MCF 10A (cell line): ENCODE measurements around the gene VSTM2L. TPM values are rescaled to one million over a fixed set of nuclear protein-coding genes. Genes with fewer than 3 reads are reported as not detected.

Source experiments
- BruUV-seq: library from RNA; stranded (reverse); fragments of 400-500 nt; replicated peaks from 2 replicates; lab custom pipeline; 2021; lab: Mats Ljungman, UMichigan
- CTCF ChIA-PET: fragments of 300-600 bp; sonication (Branson Sonifier 250); formaldehyde crosslinking; extraction: SDS; loops from one replicate; lab custom pipeline; 2021; ENCODE audit warnings: antibody characterized with exemption, inconsistent platforms; lab: Yijun Ruan, JAX
- POLR2A ChIA-PET: fragments of 300-600, 350-650 bp; sonication (Branson Sonifier 250); formaldehyde crosslinking; extraction: SDS; loops from one replicate; lab custom pipeline; 2020; ENCODE audit warnings: antibody characterized with exemption, inconsistent platforms; lab: Yijun Ruan, JAX
- DNase-seq: peaks from one replicate; pipeline ENCODE4 v3.0.0-alpha.2; 2018; ENCODE audit not compliant: unreplicated experiment
- H3K27ac Mint-ChIP-seq: one replicate; pipeline ENCODE4 v1.8.0; 2022; ENCODE audit warnings: mild to moderate bottlenecking, low read depth, mixed read lengths; ENCODE audit not compliant: unreplicated experiment
- H3K27me3 Mint-ChIP-seq: one replicate; pipeline ENCODE4 v1.8.0; 2022; ENCODE audit warnings: mixed read lengths; ENCODE audit not compliant: insufficient read depth, unreplicated experiment
- H3K36me3 Mint-ChIP-seq: one replicate; pipeline ENCODE4 v1.8.0; 2022; ENCODE audit warnings: mild to moderate bottlenecking, moderate library complexity, mixed read lengths; ENCODE audit not compliant: insufficient read depth, unreplicated experiment
- H3K4me1 Mint-ChIP-seq: one replicate; pipeline ENCODE4 v1.8.0; 2022; ENCODE audit warnings: mixed read lengths; ENCODE audit not compliant: insufficient read depth, unreplicated experiment
- H3K4me3 Mint-ChIP-seq: one replicate; pipeline ENCODE4 v1.8.0; 2022; ENCODE audit warnings: mild to moderate bottlenecking, moderate library complexity, mixed read lengths; ENCODE audit not compliant: unreplicated experiment
- H3K9me3 Mint-ChIP-seq: one replicate; pipeline ENCODE4 v1.8.0; 2022; ENCODE audit warnings: mixed read lengths; ENCODE audit not compliant: unreplicated experiment
- intact Hi-C: fragments of 100-400 bp; cut with micrococcal nuclease; formaldehyde crosslinking; loops from 2 replicates; pipeline ENCODE4 v1.14.1; 2022
- total RNA-seq: library from RNA; stranded (reverse); gene quantifications from 2 replicates; pipeline ENCODE4 v1.2.3, GENCODE V29; 2022
- TF ChIP-seq, protein P1 (sequence below): fragments of 200-600 bp; IDR thresholded peaks from one replicate; pipeline ENCODE4 v1.8.0; 2022; ENCODE audit warnings: antibody characterized with exemption, mild to moderate bottlenecking; ENCODE audit not compliant: unreplicated experiment

The VSTM2L gene
- total RNA-seq, 1 experiment from 2014 or later, result 15.6 TPM

DNA sequence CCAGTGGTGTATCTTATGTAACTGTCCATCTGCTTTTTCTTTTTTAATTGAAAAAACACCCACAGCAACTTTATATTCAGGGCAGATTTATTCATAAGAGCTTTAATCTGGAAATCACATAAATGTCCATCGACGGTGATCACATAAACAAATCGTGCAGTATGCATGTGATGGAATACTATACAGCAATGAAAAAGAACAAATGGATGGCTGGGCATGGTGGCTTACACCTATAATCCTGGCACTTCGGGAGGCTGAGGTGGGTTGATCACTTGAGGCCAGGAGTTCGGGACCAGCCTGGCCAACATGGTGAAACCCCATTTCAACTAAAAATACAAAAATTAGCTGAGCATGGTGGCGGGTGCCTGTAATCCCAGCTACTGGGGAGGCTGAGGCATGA lies 39.1 kb downstream of the VSTM2L start:
- peaks cover 19% of the 10 kb centered on the region for H3K36me3 Mint-ChIP-seq
- H3K9me3 Mint-ChIP-seq, result no peaks in the 10 kb centered on the region
- no peak overlapping the region for H3K4me3 Mint-ChIP-seq
- no peak overlapping the region for H3K27ac Mint-ChIP-seq
- TF ChIP-seq, protein P1, sequence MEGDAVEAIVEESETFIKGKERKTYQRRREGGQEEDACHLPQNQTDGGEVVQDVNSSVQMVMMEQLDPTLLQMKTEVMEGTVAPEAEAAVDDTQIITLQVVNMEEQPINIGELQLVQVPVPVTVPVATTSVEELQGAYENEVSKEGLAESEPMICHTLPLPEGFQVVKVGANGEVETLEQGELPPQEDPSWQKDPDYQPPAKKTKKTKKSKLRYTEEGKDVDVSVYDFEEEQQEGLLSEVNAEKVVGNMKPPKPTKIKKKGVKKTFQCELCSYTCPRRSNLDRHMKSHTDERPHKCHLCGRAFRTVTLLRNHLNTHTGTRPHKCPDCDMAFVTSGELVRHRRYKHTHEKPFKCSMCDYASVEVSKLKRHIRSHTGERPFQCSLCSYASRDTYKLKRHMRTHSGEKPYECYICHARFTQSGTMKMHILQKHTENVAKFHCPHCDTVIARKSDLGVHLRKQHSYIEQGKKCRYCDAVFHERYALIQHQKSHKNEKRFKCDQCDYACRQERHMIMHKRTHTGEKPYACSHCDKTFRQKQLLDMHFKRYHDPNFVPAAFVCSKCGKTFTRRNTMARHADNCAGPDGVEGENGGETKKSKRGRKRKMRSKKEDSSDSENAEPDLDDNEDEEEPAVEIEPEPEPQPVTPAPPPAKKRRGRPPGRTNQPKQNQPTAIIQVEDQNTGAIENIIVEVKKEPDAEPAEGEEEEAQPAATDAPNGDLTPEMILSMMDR, result no peak
- CTCF ChIA-PET, result interaction anchor here (0.6 to 0.8 kb wide), 2 partner anchors 9 to 446 kb away, joined by 6 read pairs; no protein-coding TSS in a partner anchor
- no peaks in the 10 kb centered on the region for H3K4me1 Mint-ChIP-seq
- POLR2A ChIA-PET, result no interaction called here
- H3K27me3 Mint-ChIP-seq, result no peaks in the 10 kb centered on the region
- no peak for DNase-seq
- intact Hi-C loops, result no loop called here
- no TSS peak for BruUV-seq

GRCh38 chr20:37943033-37943432 lies 40.1 kb downstream of the VSTM2L start:
- no peak for DNase-seq
- intact Hi-C loops, result no loop called here
- H3K27me3 Mint-ChIP-seq, result no peaks in the 10 kb centered on the region
- TF ChIP-seq, protein P1, result no peak
- CTCF ChIA-PET, result interaction anchor here (0.6 to 0.7 kb wide), 2 partner anchors 21 to 356 kb away, joined by 3 read pairs; no protein-coding TSS in a partner anchor
- no peaks in the 10 kb centered on the region for H3K9me3 Mint-ChIP-seq
- no peak overlapping the region for H3K27ac Mint-ChIP-seq
- peaks cover 10% of the 10 kb centered on the region for H3K36me3 Mint-ChIP-seq
- H3K4me3 Mint-ChIP-seq, result no peak overlapping the region
- no peaks in the 10 kb centered on the region for H3K4me1 Mint-ChIP-seq
- no TSS peak for BruUV-seq
- POLR2A ChIA-PET, result no interaction called here

GRCh38 chr20:37943501-37944455 lies 40.9 kb downstream of the VSTM2L start:
- H3K27me3 Mint-ChIP-seq, result no peaks in the 10 kb centered on the region
- peaks cover 8% of the 10 kb centered on the region for H3K36me3 Mint-ChIP-seq
- no peak overlapping the region for H3K27ac Mint-ChIP-seq
- intact Hi-C loops, result no loop called here
- no peaks in the 10 kb centered on the region for H3K4me1 Mint-ChIP-seq
- no peak overlapping the region for H3K4me3 Mint-ChIP-seq
- no peak for DNase-seq
- TF ChIP-seq, protein P1, result no peak
- POLR2A ChIA-PET, result no interaction called here
- no TSS peak for BruUV-seq
- CTCF ChIA-PET, result interaction anchor here (0.5 to 1.0 kb wide), 3 partner anchors 22 to 148 kb away, joined by 3 to 4 read pairs (median 3); no protein-coding TSS in a partner anchor
- H3K9me3 Mint-ChIP-seq, result no peaks in the 10 kb centered on the region

- TF ChIP-seq, protein P1, result no peak
- DNase-seq, result no peak
- H3K36me3 Mint-ChIP-seq, result peaks cover 4% of the 10 kb centered on the region
- no peaks in the 10 kb centered on the region for H3K27me3 Mint-ChIP-seq
- no peaks in the 10 kb centered on the region for H3K9me3 Mint-ChIP-seq
- ChIA-PET CTCF (interaction anchor here (0.5 to 1.0 kb wide), 2 partner anchors 44 to 149 kb away, joined by 3 to 4 read pairs; no protein-coding TSS in a partner anchor), POLR2A (interaction anchor here (0.9 kb wide), 1 partner anchor 23 kb away, joined by 3 read pairs; no protein-coding TSS in a partner anchor)
- no peak overlapping the region for H3K4me3 Mint-ChIP-seq
- intact Hi-C loops, result no loop called here
- no TSS peak for BruUV-seq
- H3K4me1 Mint-ChIP-seq, result no peaks in the 10 kb centered on the region
- no peak overlapping the region for H3K27ac Mint-ChIP-seq
These were observed 41.6 kb downstream of the VSTM2L start for GRCh38 chr20:37944456-37944981.
